ENCODE measurements around the gene WNT6.

DNA sequence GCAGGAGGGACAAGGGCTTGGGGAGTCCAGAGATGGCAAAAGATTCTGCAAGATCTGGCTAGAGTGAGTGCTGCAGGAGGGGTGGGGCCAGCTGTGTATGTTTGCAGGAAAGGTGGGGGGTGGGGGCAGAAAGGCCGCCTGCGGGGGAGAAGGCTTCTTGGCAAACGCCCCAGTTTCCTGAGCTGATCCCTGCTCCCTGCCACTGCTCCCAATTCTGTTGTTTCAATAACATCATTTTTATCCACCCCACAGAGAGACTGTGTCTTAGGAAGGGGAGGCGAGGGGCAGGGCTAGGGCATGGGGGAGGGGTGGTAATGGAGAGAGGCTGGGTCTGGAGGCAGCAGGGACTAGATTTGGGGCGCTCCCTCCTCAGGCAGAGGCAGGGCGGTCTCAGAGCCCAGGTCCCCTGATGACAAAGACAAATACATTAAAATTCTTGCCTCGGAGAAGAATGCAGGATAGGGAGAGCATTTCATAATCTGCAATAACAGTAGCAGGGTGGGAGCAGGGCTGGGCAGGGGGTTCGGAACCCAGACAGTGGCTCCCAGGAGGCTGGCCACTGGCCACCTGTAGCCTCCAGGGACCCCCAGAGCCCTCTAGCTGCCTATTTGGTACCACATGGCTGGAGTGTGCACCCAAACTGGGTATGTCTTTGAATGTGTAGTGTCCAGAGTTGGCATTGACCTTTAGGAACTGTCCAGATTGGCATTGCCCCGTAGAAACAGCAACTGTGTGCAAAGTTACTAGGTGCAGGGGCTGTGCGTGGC is 2.1 kb upstream of the WNT6 start:
- TF ChIP-seq, protein P1, sequence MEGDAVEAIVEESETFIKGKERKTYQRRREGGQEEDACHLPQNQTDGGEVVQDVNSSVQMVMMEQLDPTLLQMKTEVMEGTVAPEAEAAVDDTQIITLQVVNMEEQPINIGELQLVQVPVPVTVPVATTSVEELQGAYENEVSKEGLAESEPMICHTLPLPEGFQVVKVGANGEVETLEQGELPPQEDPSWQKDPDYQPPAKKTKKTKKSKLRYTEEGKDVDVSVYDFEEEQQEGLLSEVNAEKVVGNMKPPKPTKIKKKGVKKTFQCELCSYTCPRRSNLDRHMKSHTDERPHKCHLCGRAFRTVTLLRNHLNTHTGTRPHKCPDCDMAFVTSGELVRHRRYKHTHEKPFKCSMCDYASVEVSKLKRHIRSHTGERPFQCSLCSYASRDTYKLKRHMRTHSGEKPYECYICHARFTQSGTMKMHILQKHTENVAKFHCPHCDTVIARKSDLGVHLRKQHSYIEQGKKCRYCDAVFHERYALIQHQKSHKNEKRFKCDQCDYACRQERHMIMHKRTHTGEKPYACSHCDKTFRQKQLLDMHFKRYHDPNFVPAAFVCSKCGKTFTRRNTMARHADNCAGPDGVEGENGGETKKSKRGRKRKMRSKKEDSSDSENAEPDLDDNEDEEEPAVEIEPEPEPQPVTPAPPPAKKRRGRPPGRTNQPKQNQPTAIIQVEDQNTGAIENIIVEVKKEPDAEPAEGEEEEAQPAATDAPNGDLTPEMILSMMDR (IDR thresholded peaks at IDR 0.05), result no peak
- TF ChIP-seq EP300 (IDR thresholded peaks at IDR 0.05) (no peak), POLR2A (IDR thresholded peaks at IDR 0.05) (no peak), POLR2AphosphoS5 (IDR thresholded peaks at IDR 0.05) (no peak)
